ENCODE measurements around the gene BDNF. TPM values are rescaled to one million over a fixed set of nuclear protein-coding genes. Genes with fewer than 3 reads are reported as not detected.

Gene BDNF
- total RNA-seq, 4 donors from 2014 or later = 0.14 to 0.64 TPM; not detected in 2

DNA sequence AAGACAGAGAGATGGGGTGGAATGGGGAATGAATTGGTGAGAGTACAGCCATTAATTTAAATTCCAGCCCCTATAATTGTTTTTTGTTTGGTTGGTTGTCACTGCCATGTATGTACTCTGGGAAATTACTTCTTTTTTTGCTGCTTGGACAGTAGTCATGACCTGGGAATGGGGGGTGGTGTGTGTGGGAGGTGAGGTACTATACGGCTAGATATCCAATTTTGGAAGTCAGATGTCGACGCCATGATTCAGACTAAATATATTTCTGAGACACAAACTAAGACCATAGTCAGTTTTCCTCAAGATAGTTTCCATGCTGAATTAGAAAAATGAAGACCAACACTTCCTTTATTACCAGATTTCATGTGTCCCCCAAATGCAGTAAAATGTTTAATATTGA is 7.4 kb upstream of the BDNF start:
- no peaks in the 10 kb centered on the region for H3K36me3 ChIP-seq

GRCh38 chr11:27705873-27706820 is 5.9 kb upstream of the BDNF start:
- Histone ChIP-seq H3K4me3 (no peak overlapping the region), H3K36me3 (no peaks in the 10 kb centered on the region), H3K27ac (no peak overlapping the region), H3K4me1 (peaks cover 3 to 7% (median 4%) of the 10 kb centered on the region in 4 donors), H3K9me3 (no peaks in the 10 kb centered on the region), H3K27me3 (peaks cover 34% of the 10 kb centered on the region)
- in situ Hi-C loops (cut with MboI; ENCODE audit: low pct_ligation_motif_present in 1 of 4, low pct_unique_long_range_greater_than_20kb in 1 of 4, low sequenced_read_pairs in 3 of 4) (loop anchor here in 3 of 4 donors (25.0 kb wide), 3 partner anchors 94 to 981 kb away; no protein-coding TSS in a partner anchor), intact Hi-C loops (cut with DNase I; ENCODE audit: low total_unique reads) (no loop called here)
- no peak for TF ChIP-seq POLR2AphosphoS5 (IDR thresholded peaks at IDR 0.05)
- peak; percentile 50 to 71 (median 61) for TF ChIP-seq CTCF (IDR thresholded peaks at IDR 0.05)
- TF ChIP-seq POLR2A (IDR thresholded peaks at IDR 0.05) = no peak
- no peak for TF ChIP-seq EP300 (IDR thresholded peaks at IDR 0.05; ENCODE audit: low read depth)
- no peak for DNase-seq
- 25 to 30% methylated on average over 5 of the region's 5 CpGs for WGBS, 2 donors (ENCODE audit: low coverage in 1 of 2)

More for the DNA sequence above, 7.4 kb upstream of the BDNF start:
- intact Hi-C loops (cut with DNase I; ENCODE audit: low total_unique reads) = no loop called here
- TF ChIP-seq POLR2A (IDR thresholded peaks at IDR 0.05) = no peak
- TF ChIP-seq EP300 (IDR thresholded peaks at IDR 0.05; ENCODE audit: low read depth) = no peak
- TF ChIP-seq POLR2AphosphoS5 (IDR thresholded peaks at IDR 0.05) = no peak
- TF ChIP-seq CTCF (IDR thresholded peaks at IDR 0.05) = no peak
- Histone ChIP-seq H3K9me3 (no peaks in the 10 kb centered on the region), H3K27ac (no peak overlapping the region), H3K27me3 (peaks cover 19% of the 10 kb centered on the region), H3K4me1 (no peaks in the 10 kb centered on the region), H3K4me3 (no peak overlapping the region)
- DNase-seq = no peak
- WGBS, 2 donors (ENCODE audit: low coverage in 1 of 2) = 90 to 92% methylated on average over 3 of the region's 3 CpGs
- in situ Hi-C loops (cut with MboI; ENCODE audit: low pct_ligation_motif_present in 1 of 4, low pct_unique_long_range_greater_than_20kb in 1 of 4, low sequenced_read_pairs in 3 of 4) = loop anchor here in 3 of 4 donors (25.0 kb wide), 3 partner anchors 95 to 980 kb away; no protein-coding TSS in a partner anchor

DNA sequence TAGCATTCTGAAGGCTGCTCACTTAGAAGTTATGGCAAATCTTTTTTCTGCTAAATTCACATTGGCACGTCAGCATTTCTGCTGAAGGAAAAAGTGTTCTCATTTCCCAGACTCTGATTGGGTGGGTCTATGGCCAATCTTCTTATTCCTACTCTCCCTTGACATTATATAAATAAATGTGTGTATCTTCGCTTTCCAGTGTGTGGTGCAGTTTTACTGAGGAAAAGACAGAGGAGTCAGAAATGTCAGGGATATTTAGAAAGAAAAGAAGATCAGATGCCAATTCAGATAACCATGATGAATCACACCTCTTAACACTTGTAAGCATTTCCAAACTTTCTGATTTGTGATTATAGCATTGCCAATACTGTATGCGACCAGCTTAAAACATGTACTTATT is 3.2 kb upstream of the BDNF start:
- intact Hi-C loops (cut with DNase I; ENCODE audit: low total_unique reads) (no loop called here), in situ Hi-C loops (cut with MboI; ENCODE audit: low pct_ligation_motif_present in 1 of 4, low pct_unique_long_range_greater_than_20kb in 1 of 4, low sequenced_read_pairs in 3 of 4) (loop anchor here in 3 of 4 donors (25.0 kb wide), 3 partner anchors 91 to 984 kb away; no protein-coding TSS in a partner anchor)
- Histone ChIP-seq H3K27me3 (peaks cover 61% of the 10 kb centered on the region), H3K27ac (no peak overlapping the region), H3K4me3 (no peak overlapping the region), H3K9me3 (no peaks in the 10 kb centered on the region), H3K36me3 (no peaks in the 10 kb centered on the region), H3K4me1 (peaks cover 12 to 30% (median 27%) of the 10 kb centered on the region in 4 donors)
- TF ChIP-seq POLR2A (IDR thresholded peaks at IDR 0.05) (no peak), CTCF (IDR thresholded peaks at IDR 0.05) (no peak), POLR2AphosphoS5 (IDR thresholded peaks at IDR 0.05) (no peak), EP300 (IDR thresholded peaks at IDR 0.05; ENCODE audit: low read depth) (no peak)
- no peak for DNase-seq
- WGBS, 2 donors (ENCODE audit: low coverage in 1 of 2) = 56 to 58% methylated on average over 3 of the region's 3 CpGs

DNA sequence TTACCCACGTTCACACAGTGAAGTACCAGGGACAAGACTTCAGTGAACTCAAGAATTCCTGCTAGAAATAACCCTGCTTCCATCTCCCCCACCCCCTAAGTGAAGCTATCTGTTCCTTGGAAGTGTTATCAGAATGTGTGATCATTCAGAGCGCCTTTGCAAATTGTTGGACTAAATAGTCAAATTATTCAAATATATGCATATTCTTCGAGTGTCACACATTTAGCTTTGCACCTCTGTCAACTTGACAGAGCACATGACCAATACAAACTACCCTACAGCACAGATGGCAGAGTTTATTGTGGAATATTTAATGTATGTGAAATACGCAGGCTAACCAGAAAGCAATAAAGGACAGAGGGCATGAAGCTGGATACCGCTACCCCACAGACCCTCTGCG is 2.6 kb upstream of the BDNF start:
- in situ Hi-C loops (cut with MboI; ENCODE audit: low pct_ligation_motif_present in 1 of 4, low pct_unique_long_range_greater_than_20kb in 1 of 4, low sequenced_read_pairs in 3 of 4) = loop anchor here in 3 of 4 donors (25.0 kb wide), 3 partner anchors 91 to 984 kb away; no protein-coding TSS in a partner anchor
- 54 to 66% methylated on average over 6 of the region's 6 CpGs for WGBS, 2 donors (ENCODE audit: low coverage in 1 of 2)
- Histone ChIP-seq H3K27ac (no peak overlapping the region), H3K4me3 (no peak overlapping the region), H3K27me3 (peaks cover 68% of the 10 kb centered on the region), H3K36me3 (no peaks in the 10 kb centered on the region), H3K4me1 (peaks cover 12 to 30% (median 27%) of the 10 kb centered on the region in 4 donors), H3K9me3 (no peaks in the 10 kb centered on the region)
- intact Hi-C loops (cut with DNase I; ENCODE audit: low total_unique reads) = no loop called here
- DNase-seq = no peak
- no peak for TF ChIP-seq POLR2A (IDR thresholded peaks at IDR 0.05)
- no peak for TF ChIP-seq CTCF (IDR thresholded peaks at IDR 0.05)
- no peak for TF ChIP-seq POLR2AphosphoS5 (IDR thresholded peaks at IDR 0.05)
- no peak for TF ChIP-seq EP300 (IDR thresholded peaks at IDR 0.05; ENCODE audit: low read depth)
